ENCODE data around the gene OXSR1. TPM values are rescaled to one million over a fixed set of nuclear protein-coding genes. Genes with fewer than 3 reads are reported as not detected.

Gene OXSR1
- polyA plus RNA-seq, 2 of the 4 experiments (the other 2 are of a cell fraction) = 30.2 to 44.0 TPM

DNA sequence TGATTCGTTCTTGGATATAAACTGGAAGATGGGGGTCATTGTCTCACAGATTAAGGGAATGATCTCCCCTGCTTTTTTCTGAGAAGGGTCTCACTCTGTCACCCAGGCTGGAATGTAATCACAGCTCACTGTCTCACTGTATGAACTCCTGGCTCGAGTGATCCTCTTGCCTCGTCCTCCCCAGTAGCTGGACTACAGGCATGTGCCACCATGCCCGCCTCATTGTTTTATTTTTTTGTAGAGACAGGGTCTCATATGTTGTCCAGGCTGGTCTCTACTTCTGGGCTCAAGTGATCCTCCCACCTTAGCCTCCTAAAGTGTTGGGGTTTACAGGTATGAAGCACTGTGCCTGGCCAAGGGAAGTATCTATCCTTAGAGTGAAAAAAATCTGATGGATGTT is 5.4 kb downstream of the OXSR1 start:
- WGBS (ENCODE audit: missing lambda C conversion rate) = 84% methylated on average over 4 of the region's 4 CpGs
- ChIA-PET POLR2A (no interaction called here), CTCF (no interaction called here)
- Histone ChIP-seq H3K4me3 (no peak overlapping the region), H3K4me2 (no peak overlapping the region), H3K4me1 (peaks cover 52% of the 10 kb centered on the region), H3K9me3 (no peaks in the 10 kb centered on the region), H3K27ac (no peak overlapping the region)
- FAIRE-seq (no peak), DNase-seq (ENCODE audit: low read depth in 1 of 2, low spot score in 1 of 2) (no peak), ATAC-seq (no peak)
- TF ChIP-seq EP300 (IDR thresholded peaks at IDR 0.05) (no peak), NR3C1 (IDR thresholded peaks at IDR 0.05) (no peak), TP53 (CRISPR knock-in tag; IDR thresholded peaks at IDR 0.05) (no peak), MAZ (IDR thresholded peaks at IDR 0.05; ENCODE audit: borderline replicate concordance, low read depth, low read length) (no peak), JUNB (IDR thresholded peaks at IDR 0.05) (no peak), ZFP36 (IDR thresholded peaks at IDR 0.05; ENCODE audit: borderline replicate concordance, partially characterized antibody) (no peak), USF2 (IDR thresholded peaks at IDR 0.05) (no peak), GATA3 (IDR thresholded peaks at IDR 0.05; ENCODE audit: borderline replicate concordance) (no peak), HOXB5 (CRISPR knock-in tag; IDR thresholded peaks at IDR 0.05) (no peak), JUN (IDR thresholded peaks at IDR 0.05) (no peak)

- no peak overlapping the region for H3K27ac ChIP-seq
- peaks cover 49% of the 10 kb centered on the region for H3K4me1 ChIP-seq
- no peak for FAIRE-seq
- POLR2A ChIA-PET = no interaction called here
- no peak overlapping the region for H3K4me2 ChIP-seq
- CTCF ChIA-PET = interaction anchor here (1.0 to 1.6 kb wide), 4 partner anchors 18 to 197 kb away, joined by 3 to 4 read pairs (median 3); no protein-coding TSS in a partner anchor
- ATAC-seq = no peak
- H3K4me3 ChIP-seq = no peak overlapping the region
- TF ChIP-seq RFX5 (IDR thresholded peaks at IDR 0.05) (no peak), USF2 (IDR thresholded peaks at IDR 0.05) (no peak), EP300 (IDR thresholded peaks at IDR 0.05) (no peak), RNF2 (IDR thresholded peaks at IDR 0.05; ENCODE audit: borderline replicate concordance, low read depth) (no peak), HES2 (IDR thresholded peaks at IDR 0.05) (no peak), ZSCAN20 (CRISPR knock-in tag; IDR thresholded peaks at IDR 0.05) (no peak), POLR2AphosphoS2 (conservative IDR thresholded peaks at IDR 0.05; ENCODE audit: low read length) (no peak), MAX (IDR thresholded peaks at IDR 0.05) (no peak), HOXB13 (CRISPR knock-in tag; IDR thresholded peaks at IDR 0.05; ENCODE audit: low read depth) (no peak), EHF (CRISPR knock-in tag; IDR thresholded peaks at IDR 0.05) (no peak), E2F6 (IDR thresholded peaks at IDR 0.05; ENCODE audit: borderline replicate concordance, low read depth) (no peak)
- TF ChIP-seq, protein P1, sequence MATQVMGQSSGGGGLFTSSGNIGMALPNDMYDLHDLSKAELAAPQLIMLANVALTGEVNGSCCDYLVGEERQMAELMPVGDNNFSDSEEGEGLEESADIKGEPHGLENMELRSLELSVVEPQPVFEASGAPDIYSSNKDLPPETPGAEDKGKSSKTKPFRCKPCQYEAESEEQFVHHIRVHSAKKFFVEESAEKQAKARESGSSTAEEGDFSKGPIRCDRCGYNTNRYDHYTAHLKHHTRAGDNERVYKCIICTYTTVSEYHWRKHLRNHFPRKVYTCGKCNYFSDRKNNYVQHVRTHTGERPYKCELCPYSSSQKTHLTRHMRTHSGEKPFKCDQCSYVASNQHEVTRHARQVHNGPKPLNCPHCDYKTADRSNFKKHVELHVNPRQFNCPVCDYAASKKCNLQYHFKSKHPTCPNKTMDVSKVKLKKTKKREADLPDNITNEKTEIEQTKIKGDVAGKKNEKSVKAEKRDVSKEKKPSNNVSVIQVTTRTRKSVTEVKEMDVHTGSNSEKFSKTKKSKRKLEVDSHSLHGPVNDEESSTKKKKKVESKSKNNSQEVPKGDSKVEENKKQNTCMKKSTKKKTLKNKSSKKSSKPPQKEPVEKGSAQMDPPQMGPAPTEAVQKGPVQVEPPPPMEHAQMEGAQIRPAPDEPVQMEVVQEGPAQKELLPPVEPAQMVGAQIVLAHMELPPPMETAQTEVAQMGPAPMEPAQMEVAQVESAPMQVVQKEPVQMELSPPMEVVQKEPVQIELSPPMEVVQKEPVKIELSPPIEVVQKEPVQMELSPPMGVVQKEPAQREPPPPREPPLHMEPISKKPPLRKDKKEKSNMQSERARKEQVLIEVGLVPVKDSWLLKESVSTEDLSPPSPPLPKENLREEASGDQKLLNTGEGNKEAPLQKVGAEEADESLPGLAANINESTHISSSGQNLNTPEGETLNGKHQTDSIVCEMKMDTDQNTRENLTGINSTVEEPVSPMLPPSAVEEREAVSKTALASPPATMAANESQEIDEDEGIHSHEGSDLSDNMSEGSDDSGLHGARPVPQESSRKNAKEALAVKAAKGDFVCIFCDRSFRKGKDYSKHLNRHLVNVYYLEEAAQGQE (IDR thresholded peaks at IDR 0.05) = no peak
- TF ChIP-seq, protein P2, sequence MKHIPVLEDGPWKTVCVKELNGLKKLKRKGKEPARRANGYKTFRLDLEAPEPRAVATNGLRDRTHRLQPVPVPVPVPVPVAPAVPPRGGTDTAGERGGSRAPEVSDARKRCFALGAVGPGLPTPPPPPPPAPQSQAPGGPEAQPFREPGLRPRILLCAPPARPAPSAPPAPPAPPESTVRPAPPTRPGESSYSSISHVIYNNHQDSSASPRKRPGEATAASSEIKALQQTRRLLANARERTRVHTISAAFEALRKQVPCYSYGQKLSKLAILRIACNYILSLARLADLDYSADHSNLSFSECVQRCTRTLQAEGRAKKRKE (CRISPR knock-in tag; IDR thresholded peaks at IDR 0.05; ENCODE audit: low read depth) = no peak
- DNase-seq (ENCODE audit: low read depth in 1 of 2, low spot score in 1 of 2) = no peak
- no peaks in the 10 kb centered on the region for H3K9me3 ChIP-seq
- 92% methylated on average over 2 of the region's 2 CpGs for WGBS (ENCODE audit: missing lambda C conversion rate)
Observed at GRCh38 chr3:38171622-38172021, 6.3 kb downstream of the OXSR1 start.
